Inflammatory macrophage treated with lipopolysaccharide for 1 hour (primary cell): ENCODE data around the gene PHF24.
"Not testable (repeated sequence)": the region's sequence is repeated elsewhere in the genome, so short reads cannot be mapped to it uniquely, and the experiment has no call there.

Source experiments
- DNase-seq, 2 donors: peaks; one replicate each; pipeline ENCODE4 v3.0.0-alpha.2; 2020 to 2022

Gene PHF24

DNA sequence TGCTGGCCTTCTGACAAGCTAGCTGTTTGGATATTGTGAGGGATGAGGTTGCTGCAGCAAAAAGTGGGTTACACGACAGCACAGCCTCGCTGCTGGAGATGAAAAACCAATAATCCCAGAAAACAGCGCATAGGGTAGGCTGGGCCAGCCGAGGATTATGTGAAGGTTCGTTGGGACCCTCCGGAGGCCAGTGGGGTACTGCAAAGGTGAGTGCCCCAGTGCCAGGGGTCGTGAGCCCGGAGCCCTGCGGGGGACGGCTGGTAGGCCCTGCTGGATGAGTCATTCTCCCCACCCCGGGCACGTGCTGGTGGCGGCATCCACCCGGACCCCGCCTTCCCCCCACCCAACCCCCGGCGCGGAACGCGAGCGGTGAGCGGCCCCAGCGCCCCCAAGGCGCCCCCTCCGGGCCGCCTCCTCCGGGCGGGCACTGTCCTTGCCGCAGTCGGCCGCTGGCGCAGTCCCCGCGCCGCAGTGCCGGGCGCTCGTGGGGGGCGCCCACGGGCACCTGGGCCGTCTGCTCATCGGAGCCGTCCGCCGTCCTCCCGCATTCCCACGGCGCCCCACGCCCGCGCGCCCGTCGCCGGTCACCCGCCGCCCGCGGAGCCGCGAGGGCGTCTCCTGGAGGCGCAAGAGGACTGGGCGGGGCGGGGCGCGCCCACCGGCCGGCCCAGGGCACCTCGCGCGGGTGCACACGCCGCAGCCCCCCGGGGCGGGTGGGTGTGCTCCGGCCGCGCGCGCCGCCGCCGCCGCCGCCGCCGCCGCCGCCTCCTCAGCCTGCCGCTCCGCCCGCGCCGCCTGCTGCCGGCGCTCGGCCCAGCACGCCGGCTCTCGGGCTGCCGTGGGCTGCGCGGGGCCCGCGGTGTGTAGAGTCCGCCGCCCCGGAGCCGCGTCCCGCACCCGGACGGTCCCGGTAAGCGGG lies at the start of gene PHF24:
Gene PHF24 (plus strand): TSS at position 794 of the 919 bp plus-strand sequence. CDS start 13,014 bp downstream, outside the sequence.
- DNase-seq = no peak

DNA sequence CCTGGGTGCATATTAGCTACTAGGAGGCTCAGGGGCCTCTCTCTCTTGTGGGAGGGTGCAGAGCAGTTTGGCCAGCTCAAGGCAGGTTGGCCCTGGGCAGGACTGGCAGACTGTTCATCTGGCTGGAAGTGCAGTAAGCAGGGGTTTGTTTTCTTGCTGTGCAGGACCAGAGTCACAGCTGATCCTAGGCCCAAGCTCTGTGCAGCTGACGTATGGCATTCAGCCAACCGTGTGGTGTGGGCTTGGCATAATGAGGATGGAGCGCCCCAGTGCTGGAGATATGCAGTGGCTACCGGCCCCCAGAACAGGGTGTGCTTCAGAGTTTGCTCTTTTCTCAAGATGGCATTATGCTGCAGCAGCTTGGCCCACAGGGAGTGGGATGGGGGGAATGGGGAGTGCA lies 31.0 kb upstream of the PHF24 start:
- DNase-seq = no peak

DNA sequence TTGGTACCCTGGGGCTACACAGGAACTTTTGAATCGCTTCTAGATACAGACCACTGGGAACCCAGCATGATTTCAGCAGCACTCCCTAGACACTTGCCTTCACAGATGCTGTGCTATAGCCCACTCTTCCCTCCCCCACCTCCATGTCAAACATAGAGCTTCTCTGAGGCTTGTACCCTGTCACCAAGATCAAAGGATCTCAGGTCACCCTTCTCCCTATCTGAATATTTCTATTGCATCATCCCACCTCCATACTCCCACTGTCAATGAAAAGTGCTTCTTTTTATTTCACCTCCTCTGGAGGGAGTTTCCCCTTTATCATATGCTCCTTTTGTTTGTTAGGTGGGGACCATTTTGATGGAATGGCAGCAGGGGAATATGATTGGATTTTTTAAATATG lies 29.2 kb upstream of the PHF24 start:
- no peak for DNase-seq

DNA sequence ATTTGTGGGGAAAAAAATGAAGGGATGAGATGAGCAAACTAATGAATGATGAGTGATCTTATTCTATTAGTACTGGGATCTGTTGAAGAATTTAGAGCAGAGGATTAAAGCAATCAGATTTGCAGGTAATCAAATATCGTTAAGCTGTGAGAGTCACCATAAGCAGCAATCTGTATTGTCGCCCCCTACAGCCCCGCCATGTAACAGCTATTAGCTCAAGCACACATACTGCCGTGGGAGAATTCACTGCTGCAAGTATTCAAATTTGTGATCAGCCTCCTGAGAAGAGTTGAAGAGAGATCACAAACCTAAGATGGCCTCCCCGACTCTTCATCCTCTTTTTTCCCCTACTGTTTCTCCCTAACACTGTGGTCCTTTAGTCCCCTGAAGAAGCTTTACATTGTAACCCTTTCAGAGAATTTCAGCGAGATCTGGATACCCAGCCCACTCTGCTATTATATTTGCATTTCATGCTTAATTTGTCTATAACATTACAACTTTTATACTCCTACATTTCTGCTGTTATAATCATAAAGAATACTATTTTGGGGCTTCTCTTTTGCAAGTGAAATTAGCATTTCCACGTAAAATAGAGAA lies 28.5 kb upstream of the PHF24 start:
- DNase-seq = peak in 1 of 2 donors; percentile 33

DNA sequence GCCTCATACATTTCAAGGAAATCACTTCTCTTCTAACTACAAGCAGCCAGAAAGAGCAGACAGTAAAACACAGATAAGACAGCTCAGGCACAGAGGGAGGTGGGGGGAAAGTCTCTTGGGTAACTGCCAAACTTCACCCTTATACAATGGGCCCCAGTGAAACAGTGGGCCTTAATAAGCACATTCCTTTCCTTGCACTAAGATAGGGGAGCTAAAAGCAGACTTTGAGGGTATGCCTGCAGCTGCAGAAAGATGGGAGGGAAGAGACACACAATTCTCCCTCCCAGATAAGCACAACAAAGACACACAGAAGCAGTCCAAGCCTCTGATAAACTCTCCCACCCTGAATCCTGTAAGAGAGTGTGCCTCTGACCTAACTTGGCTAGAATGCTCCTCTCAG lies 18.1 kb upstream of the PHF24 start:
- not testable (repeated sequence) for DNase-seq

DNA sequence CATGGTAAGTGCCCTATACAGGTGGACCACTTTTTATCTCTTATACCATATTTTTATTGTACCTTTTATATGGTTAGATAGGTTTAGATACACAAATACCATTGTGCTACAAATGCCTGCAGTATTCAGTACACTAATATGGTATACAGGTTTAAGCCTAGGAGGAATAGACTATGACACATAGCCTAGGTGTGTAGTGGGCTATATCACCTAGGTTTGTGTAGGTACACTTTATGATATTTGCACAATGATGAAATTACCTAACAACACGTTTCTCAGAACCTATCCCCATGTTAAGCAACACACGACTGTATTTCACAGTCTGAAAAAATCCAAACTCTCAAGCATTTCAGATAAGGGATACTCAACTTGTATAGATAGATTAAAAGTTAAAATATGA lies 9.6 kb upstream of the PHF24 start:
- no peak for DNase-seq

DNA sequence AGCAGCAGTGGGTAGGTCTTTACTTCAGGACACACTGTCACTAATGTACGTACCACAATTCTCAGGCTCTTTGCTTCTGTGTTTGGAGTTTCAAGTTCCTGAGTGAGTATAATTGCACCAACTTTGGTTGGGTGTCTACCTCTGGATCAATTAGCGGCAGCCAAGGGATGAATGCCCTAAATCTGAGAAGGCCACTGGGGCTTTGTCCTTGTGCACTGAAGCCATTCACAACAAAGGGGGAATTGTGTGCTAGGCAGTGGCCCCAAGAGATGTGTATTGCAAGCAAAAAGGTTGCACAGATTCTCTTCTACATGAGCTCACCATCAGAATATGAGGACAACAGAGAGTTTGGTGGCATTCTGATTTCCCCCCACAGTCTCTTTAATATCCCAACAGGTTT lies 3.9 kb upstream of the PHF24 start:
- DNase-seq = no peak

DNA sequence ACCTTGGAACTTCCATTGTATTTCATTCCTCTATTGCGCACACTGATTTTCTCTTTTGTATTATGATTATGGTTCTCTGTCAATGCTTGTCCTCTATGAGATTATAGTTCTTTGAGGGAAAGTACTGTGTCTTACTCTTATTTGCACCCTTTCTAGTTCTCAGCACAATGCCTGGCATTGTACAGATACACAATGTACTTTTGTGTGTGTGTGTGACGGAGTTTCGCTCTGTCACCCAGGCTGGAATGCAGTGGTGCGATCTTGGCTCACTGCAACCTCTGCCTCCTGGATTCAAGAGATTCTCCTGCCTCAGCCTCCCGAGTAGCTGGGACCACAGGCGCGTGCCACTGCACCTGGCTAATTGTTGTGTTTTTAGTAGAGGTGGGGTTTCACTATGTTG lies 2.0 kb upstream of the PHF24 start:
- not testable (repeated sequence) for DNase-seq

DNA sequence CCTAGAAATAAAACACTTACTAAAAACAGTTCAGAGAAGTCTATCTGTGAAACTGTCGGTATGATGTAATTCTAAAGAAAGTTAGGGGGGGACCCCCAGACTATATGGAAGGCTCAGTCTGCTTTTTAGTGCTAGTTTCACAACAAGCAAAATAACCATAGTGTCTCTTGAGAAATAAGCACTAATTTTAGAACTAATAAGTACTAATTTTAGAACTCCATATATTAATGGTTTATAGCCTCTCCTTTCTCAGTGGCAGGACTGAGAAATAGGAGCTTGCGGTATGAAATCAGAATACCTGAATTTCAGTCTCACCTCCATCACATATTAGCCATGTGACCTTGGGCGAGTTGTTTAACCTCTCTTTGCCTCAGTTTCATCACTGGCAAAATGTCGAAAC lies 1.4 kb upstream of the PHF24 start:
- peak in 1 of 2 donors; percentile 8 for DNase-seq

DNA sequence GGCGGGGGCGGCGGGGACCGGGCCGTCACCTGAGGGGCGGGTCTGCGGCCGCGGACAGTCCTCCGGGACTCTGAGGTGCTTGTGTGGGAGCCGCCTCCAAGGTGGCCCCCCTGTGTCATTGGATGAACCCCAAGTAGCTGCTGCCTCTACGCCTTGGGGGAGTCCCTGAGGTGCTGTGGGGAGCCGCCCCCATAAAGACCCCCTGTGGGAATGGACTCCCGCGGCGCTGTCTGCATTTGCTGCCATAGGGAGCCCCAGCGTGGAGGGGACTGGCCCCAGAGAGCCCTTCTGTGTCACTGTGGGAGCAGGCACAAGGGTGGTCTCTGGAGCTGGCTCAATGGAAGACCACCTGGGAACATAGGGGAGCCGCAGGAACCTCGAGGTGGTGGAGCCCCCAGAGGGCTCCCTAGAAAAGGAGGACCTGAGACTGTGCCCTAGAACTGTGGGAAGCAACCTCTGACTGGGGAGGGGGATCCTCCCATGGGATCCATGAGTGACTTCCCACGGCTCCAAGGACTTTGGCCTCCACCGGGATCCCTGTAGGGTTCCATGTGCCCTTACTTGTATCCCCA lies 412 bp downstream of the PHF24 start:
- no peak for DNase-seq

DNA sequence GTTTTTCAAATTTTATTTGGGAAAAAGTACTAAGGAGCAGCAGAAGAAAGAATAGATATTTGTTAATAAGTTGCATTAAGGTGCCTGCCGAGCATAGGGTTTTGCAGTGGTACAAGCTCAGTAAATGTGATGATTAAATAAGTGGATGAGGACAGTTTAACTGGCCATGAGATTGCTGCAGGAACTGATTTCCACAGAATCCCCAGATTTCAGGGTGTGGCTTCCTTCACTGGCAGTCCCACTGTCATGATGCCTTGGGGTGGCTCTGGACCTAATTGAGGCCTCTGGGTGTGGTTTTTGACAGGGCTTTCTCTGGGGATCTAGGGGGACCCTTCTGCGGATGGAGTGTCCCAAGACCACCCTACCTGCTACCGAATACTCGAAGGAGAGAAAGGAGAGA lies 1.4 kb downstream of the PHF24 start:
- peak; percentile 63 to 64 for DNase-seq

DNA sequence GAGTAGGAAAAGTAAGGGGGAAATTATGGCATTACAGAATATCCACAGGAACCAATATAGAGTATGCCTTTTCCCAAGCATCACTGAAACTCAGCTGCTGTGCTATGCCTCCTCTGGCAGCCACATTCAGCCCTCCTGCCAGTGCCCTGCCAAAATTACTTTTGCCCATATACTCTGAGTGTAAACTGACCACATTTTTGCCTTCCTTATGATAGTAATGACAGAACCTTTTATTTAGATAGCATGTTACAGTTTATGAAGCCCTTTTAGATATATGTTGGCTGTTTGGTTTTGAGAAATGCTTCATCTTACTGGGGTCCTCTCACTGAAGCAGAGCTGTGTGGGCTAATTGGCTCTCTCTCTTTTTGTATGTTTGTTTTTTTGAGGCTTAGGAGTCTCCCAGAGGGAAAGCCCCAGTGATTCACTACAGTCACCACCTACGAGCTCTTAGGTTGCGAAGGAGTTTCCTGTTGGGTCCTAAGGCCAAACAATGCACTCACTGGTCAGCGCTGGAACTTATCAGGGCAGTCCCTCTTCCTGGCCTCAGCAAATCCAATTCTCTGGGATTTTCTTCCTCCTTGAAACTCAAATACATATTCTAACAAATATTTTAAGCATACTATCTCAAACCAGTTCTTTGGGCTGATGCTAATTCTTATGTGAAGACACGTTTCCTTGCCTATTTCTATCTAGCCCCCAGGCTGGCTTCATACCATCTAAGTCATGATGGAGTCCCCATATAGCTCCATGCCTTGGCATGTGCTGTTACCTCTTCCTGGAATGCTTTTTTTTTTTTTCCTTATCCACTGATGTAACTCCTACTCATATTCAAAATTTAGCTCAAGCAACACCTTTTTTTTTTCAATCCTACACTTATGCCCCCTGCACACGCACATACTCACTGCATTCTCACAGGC lies 3.7 kb downstream of the PHF24 start:
- DNase-seq = peak; percentile 89 to 94

DNA sequence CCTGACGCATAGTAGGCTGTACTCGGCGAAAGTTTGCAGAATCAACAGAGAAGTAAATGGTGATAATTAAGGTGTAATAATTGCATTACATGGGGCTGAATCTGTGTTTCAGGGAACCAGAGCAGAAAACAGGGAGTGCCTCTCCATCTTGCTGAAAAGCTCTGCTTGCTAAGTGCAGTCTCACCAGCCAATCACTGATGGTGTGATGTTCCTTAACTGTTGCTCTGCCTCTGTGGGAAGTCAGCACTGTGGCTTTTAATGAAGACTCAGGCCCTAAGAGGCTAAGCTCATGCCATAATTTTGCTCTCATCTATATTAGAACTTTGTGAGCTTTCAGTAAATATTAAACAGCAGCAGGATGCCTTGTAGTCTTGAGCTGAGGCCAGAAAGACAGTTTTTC lies 4.5 kb downstream of the PHF24 start:
- no peak for DNase-seq

DNA sequence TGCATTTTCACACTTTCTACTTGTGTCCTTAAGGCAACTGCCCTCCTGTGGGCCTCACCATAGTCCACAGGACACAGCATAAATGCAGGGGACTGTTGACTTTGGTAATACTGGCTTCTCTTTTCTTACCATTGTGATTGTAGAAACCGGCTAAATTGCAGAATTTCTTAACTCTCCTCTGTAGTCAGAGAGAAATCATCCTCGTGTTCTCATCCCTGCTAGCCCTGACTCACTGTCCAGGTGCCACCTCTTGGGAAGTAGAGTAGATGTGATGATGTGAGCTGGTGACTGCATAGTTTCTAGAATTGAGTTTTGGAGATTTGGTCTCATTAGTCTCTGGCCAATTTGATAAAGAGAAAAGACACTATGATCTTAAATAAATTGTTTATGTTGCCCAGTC lies 5.5 kb downstream of the PHF24 start:
- peak; percentile 39 to 82 for DNase-seq

DNA sequence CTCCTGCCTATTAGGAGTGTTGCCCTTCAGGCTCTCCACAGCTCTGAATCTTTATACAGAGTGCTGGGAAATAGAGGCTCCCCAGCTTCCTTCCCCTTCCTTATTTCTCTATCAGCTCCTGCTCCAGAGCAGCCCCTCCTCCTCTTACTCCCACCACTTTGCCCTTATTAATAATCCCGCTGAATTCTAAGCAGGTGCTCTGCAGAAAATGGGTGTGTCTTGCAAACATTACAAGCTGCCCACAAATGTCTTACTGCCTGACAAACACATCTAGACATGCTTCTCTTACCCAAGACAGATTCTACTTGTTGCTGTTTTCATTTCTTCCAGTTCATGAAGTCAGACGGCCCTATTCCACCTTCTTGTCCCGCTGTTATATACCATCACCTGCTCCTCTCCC lies 6.4 kb downstream of the PHF24 start:
- DNase-seq = no peak

DNA sequence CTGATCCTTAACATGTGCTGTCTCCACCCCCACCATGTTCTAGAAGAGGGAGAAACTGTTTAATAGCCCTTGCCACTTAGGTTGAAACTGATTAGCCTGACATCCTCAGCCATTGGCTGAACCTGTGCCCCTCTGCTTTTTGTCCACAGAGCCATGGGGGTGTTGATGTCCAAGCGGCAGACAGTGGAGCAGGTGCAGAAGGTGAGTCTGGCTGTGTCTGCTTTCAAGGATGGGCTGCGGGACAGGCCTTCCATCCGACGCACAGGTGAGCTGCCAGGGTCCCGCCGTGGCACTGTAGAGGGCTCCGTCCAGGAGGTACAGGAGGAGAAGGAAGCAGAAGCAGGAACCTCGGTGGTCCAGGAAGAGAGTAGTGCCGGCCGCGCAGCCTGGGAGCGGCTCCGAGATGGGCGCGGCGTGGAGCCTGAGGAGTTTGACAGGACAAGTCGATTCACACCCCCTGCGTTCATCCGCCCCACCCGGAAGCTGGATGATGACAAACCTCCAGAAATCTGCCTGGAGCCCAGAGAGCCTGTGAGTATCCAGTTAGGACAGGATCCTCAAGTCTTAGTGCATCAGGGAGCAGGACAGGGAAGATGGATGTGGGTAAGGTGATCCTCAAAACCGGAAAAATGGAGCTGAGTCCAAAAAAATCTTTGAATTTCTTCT lies 13.2 kb downstream of the PHF24 start:
- DNase-seq = no peak

DNA sequence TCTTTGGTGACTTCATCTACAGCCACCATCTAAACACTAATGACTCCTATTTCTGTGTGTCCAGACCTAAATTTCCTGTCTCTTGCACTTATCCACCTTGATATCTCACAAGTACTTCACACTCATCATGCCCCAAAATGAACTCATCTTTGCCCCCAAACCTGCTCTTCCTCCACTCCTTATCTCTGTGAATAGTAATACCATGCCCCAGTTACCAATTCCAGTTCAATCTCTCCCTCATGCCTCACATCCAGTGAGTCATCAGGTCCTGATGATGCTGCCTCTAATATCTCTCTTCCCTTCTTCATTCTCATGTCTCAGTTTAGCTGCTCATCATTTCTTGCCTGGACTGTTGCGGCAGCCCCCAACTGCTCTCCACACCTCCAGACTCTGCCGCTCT lies 16.6 kb downstream of the PHF24 start:
- no peak for DNase-seq

DNA sequence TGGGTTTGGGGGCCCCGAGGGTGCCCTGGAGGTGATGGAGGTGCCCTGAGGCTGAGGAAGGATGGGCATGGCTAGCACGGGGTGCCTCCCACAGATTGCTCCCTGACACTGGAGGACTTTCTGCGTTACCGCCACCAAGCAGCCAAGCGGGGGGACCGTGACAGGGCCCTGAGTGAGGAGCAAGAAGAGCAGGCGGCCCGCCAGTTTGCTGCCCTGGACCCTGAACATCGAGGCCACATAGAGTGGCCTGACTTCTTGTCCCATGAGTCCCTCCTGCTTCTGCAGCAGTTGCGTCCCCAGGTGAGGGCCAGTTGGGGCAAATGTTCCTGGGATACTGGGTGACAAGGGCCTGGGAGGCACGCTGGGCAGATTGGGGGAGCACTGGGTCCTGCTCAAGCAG lies 18.4 kb downstream of the PHF24 start:
- DNase-seq = no peak

DNA sequence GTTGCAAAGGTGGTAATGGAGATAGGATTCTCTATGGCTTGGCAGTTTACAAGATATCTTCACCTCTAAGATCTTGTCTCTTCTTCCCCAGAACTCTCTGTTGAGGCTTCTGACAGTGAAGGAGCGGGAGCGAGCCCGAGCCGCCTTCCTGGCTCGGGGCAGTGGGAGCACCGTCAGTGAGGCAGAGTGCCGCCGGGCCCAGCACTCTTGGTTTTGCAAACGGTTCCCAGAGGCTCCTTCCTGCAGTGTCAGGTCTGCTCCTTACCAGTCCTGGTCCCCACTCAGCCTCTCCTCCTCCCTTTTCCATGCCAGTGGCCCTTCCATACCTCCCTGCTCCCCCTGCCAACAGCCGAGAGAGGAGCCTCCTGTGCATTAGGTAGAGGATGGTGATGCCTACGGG lies 18.9 kb downstream of the PHF24 start:
- no peak for DNase-seq

DNA sequence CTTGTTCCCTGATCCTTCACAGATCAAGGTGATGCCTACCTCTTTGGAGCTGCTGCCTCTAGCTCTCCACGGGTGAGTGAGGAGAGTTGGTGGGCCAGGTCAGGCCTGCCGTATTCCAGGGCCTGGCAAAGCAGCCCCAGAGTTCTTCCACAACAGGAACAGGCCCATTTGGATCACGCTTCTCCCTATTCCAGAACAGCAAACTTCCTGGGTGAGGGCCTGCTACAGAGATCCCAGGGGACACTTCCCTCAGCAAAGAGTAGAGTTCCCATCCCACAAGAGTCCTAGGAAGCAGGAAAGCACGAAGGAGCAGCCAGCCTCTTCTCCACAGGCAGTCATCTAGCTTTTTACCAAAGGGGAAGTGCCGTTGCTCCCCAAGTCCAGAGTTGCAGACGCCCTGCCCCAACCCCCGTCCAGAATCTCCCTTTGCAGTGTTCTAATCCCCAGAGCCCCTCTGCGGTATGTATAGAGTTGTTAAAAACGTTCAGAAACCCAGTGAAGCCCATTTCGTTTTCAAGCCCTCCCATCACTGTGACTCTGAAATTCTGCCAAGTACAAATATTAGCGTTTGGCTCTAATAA lies 22.2 kb downstream of the PHF24 start:
- no peak for DNase-seq

DNA sequence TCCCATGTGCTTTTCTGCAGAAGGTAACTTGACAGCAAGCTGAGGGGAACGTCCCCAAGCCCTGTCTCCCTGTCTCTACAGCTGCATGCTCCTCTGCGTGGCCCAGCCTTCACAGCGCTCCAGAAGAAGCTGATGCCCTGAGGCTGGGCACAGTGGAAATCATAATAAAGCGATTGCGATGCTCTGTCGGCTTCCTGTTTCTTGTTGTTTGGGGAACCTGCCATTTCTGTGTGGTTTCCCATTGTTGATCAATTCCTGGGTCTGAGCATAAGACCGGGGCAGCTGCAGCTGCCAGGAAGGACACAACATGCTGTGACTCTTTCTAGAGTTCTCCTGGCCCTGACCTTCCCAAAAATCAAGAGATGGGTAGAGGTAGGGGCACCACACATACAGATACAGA lies 24.3 kb downstream of the PHF24 start:
- DNase-seq = peak; percentile 87 to 89

DNA sequence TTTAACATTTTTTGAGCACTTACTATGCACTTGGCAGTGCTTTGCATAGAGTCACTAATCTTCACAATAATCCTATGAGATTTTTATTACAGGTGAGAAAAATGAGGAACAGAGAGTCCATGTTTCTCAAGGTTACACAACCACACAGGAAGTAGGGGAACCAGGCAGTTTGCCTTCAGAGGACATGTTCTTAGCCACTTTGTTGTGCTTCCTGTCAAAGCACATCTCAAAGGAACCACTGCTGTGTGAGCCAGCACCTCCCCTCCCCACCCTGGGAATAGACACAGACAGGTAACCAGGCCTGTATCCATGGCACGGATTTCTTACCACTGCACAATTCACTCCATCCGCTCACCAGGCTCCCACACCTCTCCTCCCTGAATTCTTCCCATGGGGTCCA lies 25.1 kb downstream of the PHF24 start:
- no peak for DNase-seq
